Hematopoietic multipotent progenitor cell treated with erythropoietin and hydrocortisone succinate and interleukin-3 and kit ligand, for 8 days (in vitro differentiated cells): ENCODE data around the gene NPLOC4.

ENCODE experiments used
- DNase-seq: peaks from one replicate; pipeline ENCODE4 v3.0.0-alpha.2; 2015

Gene NPLOC4

GRCh38 chr17:81544281-81544974 lies 92.5 kb downstream of the NPLOC4 start:
- no peak for DNase-seq

- no peak for DNase-seq
Measured at GRCh38 chr17:81543756-81544155, 93.2 kb downstream of the NPLOC4 start.

GRCh38 chr17:81543339-81543675 lies 93.6 kb downstream of the NPLOC4 start:
- DNase-seq, result no peak

- DNase-seq, result no peak
Measured at GRCh38 chr17:81542431-81543338, 94.2 kb downstream of the NPLOC4 start.

GRCh38 chr17:81541123-81541522 lies 95.8 kb downstream of the NPLOC4 start:
- no peak for DNase-seq

- no peak for DNase-seq
Measured at GRCh38 chr17:81540676-81541027, 96.3 kb downstream of the NPLOC4 start.

GRCh38 chr17:81539961-81540675 lies 96.8 kb downstream of the NPLOC4 start:
- no peak for DNase-seq

GRCh38 chr17:81539571-81539900 lies 97.4 kb downstream of the NPLOC4 start:
- no peak for DNase-seq

- no peak for DNase-seq
Measured at GRCh38 chr17:81538651-81539570, 98.0 kb downstream of the NPLOC4 start.

GRCh38 chr17:81537856-81538555 lies 98.9 kb downstream of the NPLOC4 start:
- no peak for DNase-seq

- DNase-seq, result peak; percentile 54
Measured at GRCh38 chr17:81537343-81537855, 99.5 kb downstream of the NPLOC4 start.

- DNase-seq, result peak; percentile 75
Measured at GRCh38 chr17:81536299-81537290, 100.3 kb downstream of the NPLOC4 start.

GRCh38 chr17:81535480-81536298 lies 101.2 kb downstream of the NPLOC4 start:
- DNase-seq, result no peak

- DNase-seq, result no peak
Measured at GRCh38 chr17:81535007-81535328, 101.9 kb downstream of the NPLOC4 start.

- DNase-seq, result no peak
Measured at GRCh38 chr17:81534157-81535006, 102.5 kb downstream of the NPLOC4 start.

- DNase-seq, result no peak
Measured at GRCh38 chr17:81533339-81534141, 103.4 kb downstream of the NPLOC4 start.

- DNase-seq, result no peak
Measured at GRCh38 chr17:81532490-81533287, 104.2 kb downstream of the NPLOC4 start.
